ENCODE data around the gene CORIN.

DNA sequence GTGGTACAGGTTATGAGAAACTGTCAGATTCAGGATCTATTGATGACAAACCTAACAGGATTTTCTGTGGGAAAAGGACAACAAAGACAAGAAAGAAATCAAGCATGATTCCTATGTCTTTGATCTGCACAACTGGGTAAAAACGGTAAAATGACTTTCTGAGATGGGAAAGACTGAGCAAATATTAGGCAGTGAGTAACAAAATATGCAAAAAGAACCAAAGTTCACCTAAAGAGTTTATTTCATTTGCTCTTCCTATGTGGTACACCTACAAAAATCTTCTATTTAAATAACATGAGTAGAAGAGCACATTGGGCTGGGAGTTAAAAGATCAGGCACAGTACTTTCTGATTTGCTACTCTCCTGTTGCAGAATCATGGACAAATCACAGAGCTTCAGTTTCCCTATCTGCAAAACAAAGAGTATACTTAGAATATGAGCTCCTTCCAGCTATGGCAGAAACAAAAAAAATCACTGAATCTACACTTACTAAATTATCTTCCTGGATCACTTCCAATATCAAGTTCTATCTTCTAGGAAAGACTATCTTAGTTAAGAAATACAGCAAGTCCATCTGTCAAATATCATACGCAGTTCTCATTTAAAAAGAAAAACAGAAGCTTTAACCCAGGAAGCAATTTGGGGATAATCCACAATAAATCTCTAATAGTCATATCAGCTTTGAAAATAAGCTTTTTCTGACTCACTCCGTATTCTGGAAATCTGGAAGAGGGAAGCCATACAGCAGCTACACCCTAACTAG is 39.1 kb upstream of the CORIN start:
- TF ChIP-seq POLR2A (IDR thresholded peaks at IDR 0.05; ENCODE audit: borderline replicate concordance, extremely low read depth, insufficient read depth, insufficient read length) (no peak), POLR2AphosphoS5 (IDR thresholded peaks at IDR 0.05; ENCODE audit: low read depth, low read length) (no peak), CTCF (IDR thresholded peaks at IDR 0.05 in 2 of 3, conservative IDR thresholded peaks at IDR 0.05 in 1 of 3; ENCODE audit: borderline replicate concordance in 1 of 3, insufficient read depth in 1 of 3, low read depth in 2 of 3, low read length in 2 of 3) (no peak), EZH2 (IDR thresholded peaks at IDR 0.05) (no peak), RAD21 (IDR thresholded peaks at IDR 0.05; ENCODE audit: low read depth) (no peak)

Data from HCT116 (cell line).